H9 (cell line): ENCODE data around the gene NPTN. TPM values are rescaled to one million over a fixed set of nuclear protein-coding genes. Genes with fewer than 3 reads are reported as not detected.

Experiments used
- DNase-seq: peaks from one replicate; pipeline ENCODE4 v3.0.0-alpha.2; 2017
- H2AFZ ChIP-seq: one replicate; pipeline ENCODE4 v1.6.1; 2013; ENCODE audit warnings: mild to moderate bottlenecking, low read length, control low read depth, moderate library complexity
- H2AK5ac ChIP-seq: 2 replicates; pipeline ENCODE4 v1.6.1; 2013; ENCODE audit warnings: low read length, control low read depth, mixed read lengths; ENCODE audit not compliant: insufficient read length
- H2BK120ac ChIP-seq: one replicate; pipeline ENCODE4 v1.6.1; 2013; ENCODE audit warnings: low read depth, mild to moderate bottlenecking, low read length, control low read depth, inconsistent platforms; ENCODE audit not compliant: poor library complexity, severe bottlenecking
- H2BK12ac ChIP-seq: 2 replicates; pipeline ENCODE4 v1.6.1; 2013; ENCODE audit warnings: low read length, control low read depth, mixed read lengths, low read depth; ENCODE audit not compliant: insufficient read length
- H2BK15ac ChIP-seq: 2 replicates; pipeline ENCODE4 v1.6.1; 2013; ENCODE audit warnings: low read depth, low read length, control low read depth
- H2BK20ac ChIP-seq: one replicate; pipeline ENCODE4 v1.6.1; 2013; ENCODE audit warnings: low read depth, mild to moderate bottlenecking, low read length, control low read depth, inconsistent platforms; ENCODE audit not compliant: poor library complexity, severe bottlenecking
- H2BK5ac ChIP-seq: 2 replicates; pipeline ENCODE4 v1.6.1; 2013; ENCODE audit warnings: low read length, control low read depth, mixed read lengths; ENCODE audit not compliant: insufficient read length
- H3K14ac ChIP-seq: 2 replicates; pipeline ENCODE4 v1.6.1; 2013; ENCODE audit warnings: low read length, control low read depth; ENCODE audit not compliant: insufficient read depth
- H3K18ac ChIP-seq: 2 replicates; pipeline ENCODE4 v1.6.1; 2013; ENCODE audit warnings: low read depth, mild to moderate bottlenecking, mixed read lengths, low read length, control low read depth; ENCODE audit not compliant: insufficient read length
- H3K23ac ChIP-seq: 2 replicates; pipeline ENCODE4 v1.6.1; 2013; ENCODE audit warnings: low read length, control low read depth, mixed read lengths, low read depth; ENCODE audit not compliant: insufficient read length
- H3K23me2 ChIP-seq: 2 replicates; pipeline ENCODE4 v1.6.1; 2013; ENCODE audit warnings: low read depth, mild to moderate bottlenecking, mixed read lengths, low read length, control low read depth; ENCODE audit not compliant: insufficient read length, poor library complexity, severe bottlenecking
- H3K27ac ChIP-seq: 2 replicates; pipeline ENCODE4 v1.5.1; 2013; ENCODE audit warnings: low read length, control low read depth, mixed read lengths, low read depth; ENCODE audit not compliant: insufficient read length
- H3K27me3 ChIP-seq: 2 replicates; pipeline ENCODE4 v1.6.1; 2013; ENCODE audit warnings: low read length, control low read depth, inconsistent platforms; ENCODE audit not compliant: insufficient read depth
- H3K4ac ChIP-seq: 2 replicates; pipeline ENCODE4 v1.6.1; 2013; ENCODE audit warnings: low read depth, mild to moderate bottlenecking, control low read depth, inconsistent platforms, low read length, moderate library complexity
- H3K4me1 ChIP-seq: 2 replicates; pipeline ENCODE4 v1.6.1; 2013; ENCODE audit warnings: low read length, control low read depth, inconsistent platforms; ENCODE audit not compliant: insufficient read depth
- H3K4me2 ChIP-seq: 2 replicates; pipeline ENCODE4 v1.6.1; 2013; ENCODE audit warnings: low read length, control low read depth, mixed read lengths; ENCODE audit not compliant: insufficient read length, insufficient read depth
- H3K56ac ChIP-seq: 2 replicates; pipeline ENCODE4 v1.6.1; 2013; ENCODE audit warnings: low read depth, mild to moderate bottlenecking, mixed read lengths, low read length, control low read depth; ENCODE audit not compliant: insufficient read length
- H3K79me1 ChIP-seq: 2 replicates; pipeline ENCODE4 v1.6.1; 2013; ENCODE audit warnings: low read depth, mild to moderate bottlenecking, moderate library complexity, low read length, control low read depth, inconsistent platforms; ENCODE audit not compliant: insufficient read depth, poor library complexity, severe bottlenecking
- H3K79me2 ChIP-seq: 2 replicates; pipeline ENCODE4 v1.6.1; 2013; ENCODE audit warnings: low read length, control low read depth, inconsistent platforms; ENCODE audit not compliant: insufficient read depth
- H3K9ac ChIP-seq: 2 replicates; pipeline ENCODE4 v1.6.1; 2013; ENCODE audit warnings: low read length, control low read depth, mixed read lengths; ENCODE audit not compliant: insufficient read length; ENCODE audit errors: extremely low read depth
- H3K9me3 ChIP-seq: one replicate; pipeline ENCODE4 v1.6.1; 2013; ENCODE audit warnings: low read depth, low read length, inconsistent platforms; ENCODE audit not compliant: control insufficient read depth
- H3T11ph ChIP-seq: one replicate; pipeline ENCODE4 v1.6.1; 2013; ENCODE audit warnings: mild to moderate bottlenecking, low read length, control low read depth, inconsistent platforms
- H4K20me1 ChIP-seq: one replicate; pipeline ENCODE4 v1.6.1; 2013; ENCODE audit not compliant: control insufficient read depth, insufficient read length, insufficient read depth
- H4K5ac ChIP-seq: 2 replicates; pipeline ENCODE4 v1.6.1; 2013; ENCODE audit warnings: low read depth, mild to moderate bottlenecking, mixed read lengths, low read length, control low read depth; ENCODE audit not compliant: insufficient read length
- H4K8ac ChIP-seq: replicated peaks from 2 replicates; pipeline ENCODE4 v1.6.1; 2013; ENCODE audit warnings: low read length, control low read depth, mixed read lengths, low read depth; ENCODE audit not compliant: insufficient read length
- H4K91ac ChIP-seq: 2 replicates; pipeline ENCODE4 v1.6.1; 2013; ENCODE audit warnings: low read depth, mild to moderate bottlenecking, moderate library complexity, mixed read lengths, low read length, control low read depth; ENCODE audit not compliant: insufficient read length
- H3K27ac Mint-ChIP-seq, 3 experiments: 2 replicates in 2 of 3; 3 replicates in 1 of 3; pipeline ENCODE4 v1.8.0; 2020 to 2021; ENCODE audit warnings: mixed read lengths in 3 of 3, mild to moderate bottlenecking in 1 of 3, moderate library complexity in 1 of 3
- H3K27me3 Mint-ChIP-seq: 2 replicates; pipeline ENCODE4 v1.8.0; 2021; ENCODE audit warnings: low read depth, mild to moderate bottlenecking, moderate library complexity, mixed read lengths
- H3K36me3 Mint-ChIP-seq, 3 experiments: 2 replicates in 2 of 3; 3 replicates in 1 of 3; pipeline ENCODE4 v1.8.0; 2020 to 2021; ENCODE audit warnings: low read depth in 3 of 3, mixed read lengths in 3 of 3; ENCODE audit not compliant: insufficient read depth in 1 of 3
- H3K4me1 Mint-ChIP-seq, 2 experiments: 2 replicates each; pipeline ENCODE4 v1.8.0; 2020; ENCODE audit warnings: mixed read lengths in 2 of 2
- H3K4me3 Mint-ChIP-seq, 2 experiments: 2 replicates in 1 of 2; 3 replicates in 1 of 2; pipeline ENCODE4 v1.8.0; 2020 to 2021; ENCODE audit warnings: mild to moderate bottlenecking in 2 of 2, mixed read lengths in 2 of 2, moderate library complexity in 1 of 2
- H3K9me3 Mint-ChIP-seq, 2 experiments: 2 replicates in 1 of 2; 3 replicates in 1 of 2; pipeline ENCODE4 v1.8.0; 2020; ENCODE audit warnings: mild to moderate bottlenecking in 2 of 2, mixed read lengths in 2 of 2, moderate library complexity in 1 of 2
- WGBS: extraction: QIAGEN DNeasy Blood & Tissue Kit; methylation state at CpG from one replicate; pipeline ENCODE4 v1.1.7; 2013; ENCODE audit warnings: missing lambda C conversion rate, low lambda C conversion rate, mixed read lengths; ENCODE audit not compliant: insufficient read length; ENCODE audit errors: extremely low coverage; 5-methylcytosine and 5-hydroxymethylcytosine counted together
- total RNA-seq: library from RNA; stranded (reverse); gene quantifications from 2 replicates; pipeline ENCODE4 v1.2.1, GENCODE V29; 2021
- TF ChIP-seq, protein P1 (sequence below): fragments of 200-600 bp; sonication (generic); conservative IDR thresholded peaks from 3 replicates; pipeline ENCODE4 v1.8.0; 2021; ENCODE audit warnings: antibody characterized with exemption, mild to moderate bottlenecking

NPTN gene
- total RNA-seq, 1 experiment from 2014 or later = 89.1 TPM

DNA sequence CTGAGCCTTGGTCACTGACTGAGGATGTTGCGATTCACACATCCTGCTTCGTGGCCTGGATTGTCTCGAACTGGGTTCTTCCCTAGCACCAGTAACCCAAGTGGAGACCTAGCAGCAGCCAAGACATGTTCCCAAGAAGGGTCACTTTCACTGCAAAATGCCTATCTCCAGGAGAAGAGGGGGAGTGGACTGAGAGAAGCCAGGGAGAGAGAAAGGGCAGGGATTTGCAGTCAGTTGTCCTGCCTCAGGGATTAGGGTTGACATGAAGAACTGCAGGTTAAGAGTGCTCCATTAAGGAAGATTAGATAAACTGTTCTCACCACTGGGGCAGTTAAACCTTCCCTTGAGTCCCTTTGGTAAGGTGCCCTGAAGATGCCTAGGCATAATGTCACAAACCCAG lies 45.3 kb upstream of the NPTN start:
- H3K27me3 Mint-ChIP-seq = peaks cover 3% of the 10 kb centered on the region

More for the DNA sequence above, 45.3 kb upstream of the NPTN start:
- Histone ChIP-seq H3K23me2 (peaks cover under 1% of the 10 kb centered on the region), H3K27me3 (no peaks in the 10 kb centered on the region), H3K4me1 (no peaks in the 10 kb centered on the region), H2BK120ac (no peak overlapping the region), H3K4ac (no peak overlapping the region), H3K14ac (no peak overlapping the region), H2BK15ac (no peak overlapping the region), H4K5ac (no peak overlapping the region), H2BK20ac (no peak overlapping the region), H3K23ac (no peak overlapping the region), H2BK12ac (no peak overlapping the region), H4K20me1 (no peaks in the 10 kb centered on the region), H3K79me2 (no peaks in the 10 kb centered on the region), H4K91ac (no peak overlapping the region), H2BK5ac (no peak overlapping the region), H3K9me3 (no peaks in the 10 kb centered on the region), H3K79me1 (no peaks in the 10 kb centered on the region), H3K27ac (no peak overlapping the region), H2AK5ac (no peak overlapping the region), H3K9ac (no peak overlapping the region), H3K56ac (no peak overlapping the region), H3T11ph (no peak overlapping the region), H3K18ac (no peak overlapping the region), H4K8ac (no peak overlapping the region), H2AFZ (no peak overlapping the region), H3K4me2 (no peak overlapping the region)
- TF ChIP-seq, protein P1, sequence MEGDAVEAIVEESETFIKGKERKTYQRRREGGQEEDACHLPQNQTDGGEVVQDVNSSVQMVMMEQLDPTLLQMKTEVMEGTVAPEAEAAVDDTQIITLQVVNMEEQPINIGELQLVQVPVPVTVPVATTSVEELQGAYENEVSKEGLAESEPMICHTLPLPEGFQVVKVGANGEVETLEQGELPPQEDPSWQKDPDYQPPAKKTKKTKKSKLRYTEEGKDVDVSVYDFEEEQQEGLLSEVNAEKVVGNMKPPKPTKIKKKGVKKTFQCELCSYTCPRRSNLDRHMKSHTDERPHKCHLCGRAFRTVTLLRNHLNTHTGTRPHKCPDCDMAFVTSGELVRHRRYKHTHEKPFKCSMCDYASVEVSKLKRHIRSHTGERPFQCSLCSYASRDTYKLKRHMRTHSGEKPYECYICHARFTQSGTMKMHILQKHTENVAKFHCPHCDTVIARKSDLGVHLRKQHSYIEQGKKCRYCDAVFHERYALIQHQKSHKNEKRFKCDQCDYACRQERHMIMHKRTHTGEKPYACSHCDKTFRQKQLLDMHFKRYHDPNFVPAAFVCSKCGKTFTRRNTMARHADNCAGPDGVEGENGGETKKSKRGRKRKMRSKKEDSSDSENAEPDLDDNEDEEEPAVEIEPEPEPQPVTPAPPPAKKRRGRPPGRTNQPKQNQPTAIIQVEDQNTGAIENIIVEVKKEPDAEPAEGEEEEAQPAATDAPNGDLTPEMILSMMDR = no peak
- Mint-ChIP-seq H3K4me1 (peaks cover 10 to 11% of the 10 kb centered on the region in 2 experiments), H3K36me3 (no peaks in the 10 kb centered on the region; a peak in 1 of 7 replicates), H3K9me3 (no peaks in the 10 kb centered on the region), H3K27ac (no peak overlapping the region), H3K4me3 (no peak overlapping the region)
- no CpG with 5 or more reads among the region's 3 CpGs for WGBS
- no peak for DNase-seq
